Measurements from ENCODE around the gene PDE5A.

Gene PDE5A

DNA sequence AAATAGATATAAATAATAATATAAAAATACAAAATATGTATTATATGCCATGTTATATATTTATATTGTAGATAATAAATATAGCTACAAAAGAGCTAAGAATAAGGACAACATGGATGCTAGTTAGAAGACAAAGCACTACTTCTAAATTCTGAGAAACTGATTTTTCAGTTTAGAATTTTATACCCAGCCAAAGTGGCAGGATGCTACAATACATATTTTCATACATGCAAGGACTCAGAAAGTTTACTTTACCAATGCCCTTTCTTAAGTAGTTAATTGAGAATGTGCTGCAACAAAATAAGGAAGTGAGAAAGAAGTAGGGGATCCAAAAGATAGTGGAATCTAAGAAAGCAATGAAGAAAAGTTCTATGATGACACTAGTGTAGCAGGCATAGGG lies 64.5 kb downstream of the PDE5A start:
- TF ChIP-seq, protein P1, sequence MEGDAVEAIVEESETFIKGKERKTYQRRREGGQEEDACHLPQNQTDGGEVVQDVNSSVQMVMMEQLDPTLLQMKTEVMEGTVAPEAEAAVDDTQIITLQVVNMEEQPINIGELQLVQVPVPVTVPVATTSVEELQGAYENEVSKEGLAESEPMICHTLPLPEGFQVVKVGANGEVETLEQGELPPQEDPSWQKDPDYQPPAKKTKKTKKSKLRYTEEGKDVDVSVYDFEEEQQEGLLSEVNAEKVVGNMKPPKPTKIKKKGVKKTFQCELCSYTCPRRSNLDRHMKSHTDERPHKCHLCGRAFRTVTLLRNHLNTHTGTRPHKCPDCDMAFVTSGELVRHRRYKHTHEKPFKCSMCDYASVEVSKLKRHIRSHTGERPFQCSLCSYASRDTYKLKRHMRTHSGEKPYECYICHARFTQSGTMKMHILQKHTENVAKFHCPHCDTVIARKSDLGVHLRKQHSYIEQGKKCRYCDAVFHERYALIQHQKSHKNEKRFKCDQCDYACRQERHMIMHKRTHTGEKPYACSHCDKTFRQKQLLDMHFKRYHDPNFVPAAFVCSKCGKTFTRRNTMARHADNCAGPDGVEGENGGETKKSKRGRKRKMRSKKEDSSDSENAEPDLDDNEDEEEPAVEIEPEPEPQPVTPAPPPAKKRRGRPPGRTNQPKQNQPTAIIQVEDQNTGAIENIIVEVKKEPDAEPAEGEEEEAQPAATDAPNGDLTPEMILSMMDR (IDR thresholded peaks at IDR 0.05; ENCODE audit: control insufficient read depth, extremely low read depth, insufficient read depth), result no peak
- no peak for DNase-seq (ENCODE audit: low read depth)
- H3K4me3 ChIP-seq (ENCODE audit: low read depth, low read length), result no peak overlapping the region

DNA sequence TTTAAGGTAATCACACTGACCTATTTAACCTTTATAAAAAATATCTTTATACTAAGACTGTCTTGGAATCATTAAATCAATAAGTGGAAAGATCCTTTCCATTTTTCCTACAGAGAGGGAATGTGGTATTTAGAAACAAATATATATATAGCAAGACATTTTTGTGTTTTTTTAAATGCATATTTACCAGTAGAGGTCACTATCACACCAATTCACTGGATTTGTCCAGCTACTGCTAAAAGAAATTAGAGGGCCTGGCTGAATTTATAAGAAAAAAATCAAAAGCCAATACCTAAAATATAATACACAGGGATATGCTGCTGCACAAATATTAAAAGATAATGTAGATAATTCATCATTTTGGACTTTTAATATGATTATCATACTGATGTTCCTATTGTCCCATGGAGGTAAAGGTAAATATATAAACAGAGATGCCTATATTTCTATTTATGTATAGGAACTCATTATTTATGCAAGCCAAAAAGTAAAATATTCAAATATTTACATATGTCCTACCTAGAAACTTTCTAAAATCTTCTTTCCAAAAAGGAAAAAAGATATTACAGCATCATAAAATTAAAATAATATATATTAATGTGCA lies 69.5 kb downstream of the PDE5A start:
- DNase-seq (ENCODE audit: low read depth), result peak; percentile 15
- H3K4me3 ChIP-seq (ENCODE audit: low read depth, low read length), result no peak overlapping the region
- TF ChIP-seq, protein P1 (IDR thresholded peaks at IDR 0.05; ENCODE audit: control insufficient read depth, extremely low read depth, insufficient read depth), result peak; percentile 36

DNA sequence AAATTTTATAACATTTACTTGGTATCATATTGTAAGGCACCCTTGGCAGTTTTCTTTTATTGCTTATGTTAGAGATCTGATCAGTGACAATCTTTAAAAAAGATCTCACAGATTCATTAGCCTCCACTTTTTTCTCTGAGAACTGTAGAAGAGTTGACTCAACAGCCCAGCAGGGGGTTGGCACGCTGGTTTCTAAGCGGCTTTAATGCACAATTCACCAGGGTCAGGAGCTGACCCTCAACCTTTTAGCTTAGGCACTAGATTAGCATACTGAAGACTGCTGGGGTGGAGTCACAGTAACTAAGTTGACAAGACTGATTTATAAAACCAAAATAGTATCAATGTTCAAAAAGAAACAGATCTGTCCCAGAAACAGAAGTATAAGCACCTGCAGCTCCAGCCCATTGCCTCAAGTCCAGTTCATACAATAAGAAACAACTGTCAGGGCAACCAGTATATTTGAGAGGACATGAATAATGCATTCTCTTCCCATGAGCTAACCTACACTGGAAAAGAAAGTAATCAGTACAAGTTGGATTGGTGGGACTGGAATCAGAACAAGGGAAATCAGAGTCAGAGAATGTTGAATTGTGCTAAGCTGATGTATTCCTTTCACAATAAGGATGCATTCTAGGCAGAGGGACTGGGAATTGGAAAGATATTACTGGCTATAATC lies 77.6 kb downstream of the PDE5A start:
- DNase-seq (ENCODE audit: low read depth), result no peak
- TF ChIP-seq, protein P1 (IDR thresholded peaks at IDR 0.05; ENCODE audit: control insufficient read depth, extremely low read depth, insufficient read depth), result no peak
- H3K4me3 ChIP-seq (ENCODE audit: low read depth, low read length), result no peak overlapping the region

DNA sequence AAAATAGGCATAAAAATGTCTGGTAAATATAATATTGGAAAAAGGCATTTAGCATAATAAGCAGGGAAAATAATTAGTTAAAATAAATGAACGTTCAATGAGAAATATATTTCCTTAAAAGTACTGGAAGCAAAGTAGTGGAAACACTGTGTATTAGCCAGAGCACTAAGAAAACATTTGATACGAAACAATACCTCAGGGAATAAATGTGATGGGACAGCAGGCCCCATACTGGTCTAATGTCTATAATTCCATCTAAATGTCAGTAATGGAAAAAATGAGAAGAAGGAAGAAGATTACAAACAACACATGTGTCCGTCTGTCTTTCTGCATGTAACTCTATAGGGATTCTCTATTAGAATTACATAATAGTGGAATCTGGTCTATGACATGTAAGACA lies 79.0 kb downstream of the PDE5A start:
- H3K4me3 ChIP-seq (ENCODE audit: low read depth, low read length), result no peak overlapping the region
- no peak for DNase-seq (ENCODE audit: low read depth)
- TF ChIP-seq, protein P1 (IDR thresholded peaks at IDR 0.05; ENCODE audit: control insufficient read depth, extremely low read depth, insufficient read depth), result no peak

DNA sequence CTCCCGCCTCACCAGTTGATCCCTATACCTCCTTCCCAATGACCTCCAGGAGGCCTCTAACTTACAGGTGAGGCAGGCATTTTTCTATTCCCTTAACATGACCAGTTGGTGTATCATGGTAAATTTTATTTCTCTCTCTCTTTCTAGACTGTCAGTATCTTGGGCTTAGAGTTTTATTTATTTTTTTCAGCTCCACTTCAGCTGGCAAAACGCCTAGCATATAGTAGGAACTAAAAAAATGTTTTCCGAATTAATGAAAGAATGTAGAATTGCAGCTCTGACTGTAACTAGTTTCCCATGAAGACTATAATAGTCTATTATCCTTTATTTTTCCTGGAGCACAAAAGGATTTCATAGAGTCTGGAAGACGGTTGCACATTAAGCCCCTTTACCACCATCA lies 84.8 kb downstream of the PDE5A start:
- DNase-seq (ENCODE audit: low read depth), result no peak
- no peak overlapping the region for H3K4me3 ChIP-seq (ENCODE audit: low read depth, low read length)
- TF ChIP-seq, protein P1 (IDR thresholded peaks at IDR 0.05; ENCODE audit: control insufficient read depth, extremely low read depth, insufficient read depth), result no peak

DNA sequence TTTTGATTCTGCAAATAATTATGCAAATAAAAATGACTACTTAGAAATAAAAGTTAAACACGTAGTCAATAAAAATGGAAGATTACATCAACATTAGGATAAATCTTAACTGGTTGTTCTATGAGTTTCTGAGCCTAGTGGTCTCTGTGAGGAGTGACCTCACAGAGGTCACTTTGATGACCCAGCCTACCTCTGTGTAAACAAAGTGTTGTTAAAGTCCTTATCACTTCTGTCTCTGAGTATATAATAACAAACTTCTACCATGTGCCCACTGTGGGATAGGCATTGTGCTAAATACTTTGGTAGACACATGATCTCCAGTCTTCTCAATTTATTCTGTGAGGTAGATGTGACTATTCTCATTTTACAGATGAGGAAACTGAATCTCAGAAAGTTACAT lies 85.4 kb downstream of the PDE5A start:
- TF ChIP-seq, protein P1 (IDR thresholded peaks at IDR 0.05; ENCODE audit: control insufficient read depth, extremely low read depth, insufficient read depth), result no peak
- H3K4me3 ChIP-seq (ENCODE audit: low read depth, low read length), result no peak overlapping the region
- DNase-seq (ENCODE audit: low read depth), result no peak

DNA sequence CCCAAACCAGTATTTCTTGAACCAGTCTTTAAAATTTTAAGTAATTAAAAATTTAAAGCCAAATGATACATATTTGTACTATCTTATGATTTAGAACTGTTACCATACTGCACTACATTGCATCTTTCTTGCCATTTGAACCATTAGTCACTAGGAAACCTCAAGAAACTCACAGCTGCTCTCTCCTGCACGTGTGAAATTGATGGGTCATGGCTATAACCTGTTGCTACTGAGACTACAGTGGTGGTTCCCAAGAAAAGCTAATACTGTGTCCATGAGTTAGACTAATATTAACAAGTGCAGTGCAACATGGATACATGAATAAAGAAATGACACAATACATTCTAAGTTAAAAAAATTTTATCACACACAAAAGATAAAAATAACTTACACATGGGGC lies 88.4 kb downstream of the PDE5A start:
- DNase-seq (ENCODE audit: low read depth), result no peak
- TF ChIP-seq, protein P1 (IDR thresholded peaks at IDR 0.05; ENCODE audit: control insufficient read depth, extremely low read depth, insufficient read depth), result no peak
- no peak overlapping the region for H3K4me3 ChIP-seq (ENCODE audit: low read depth, low read length)

Data from LNCaP clone FGC (cell line).